HEK293 (cell line): ENCODE measurements around the gene FAM83E.

Experiments used
- CTCF ChIA-PET: fragments of 350-600 bp; formaldehyde crosslinking; extraction: SDS; loops from one replicate; lab custom pipeline; 2021; ENCODE audit warnings: antibody characterized with exemption; lab: Yijun Ruan, JAX
- POLR2A ChIA-PET: fragments of 300-600 bp; formaldehyde crosslinking; extraction: SDS; loops from one replicate; lab custom pipeline; 2020; ENCODE audit warnings: antibody characterized with exemption, inconsistent platforms; lab: Yijun Ruan, JAX
- H3K27ac ChIP-seq: fragments of 200-500 bp; sonication (Bioruptor generic); 2 replicates; pipeline ENCODE4 v1.5.1; 2014; ENCODE audit warnings: low read depth, low read length, control low read depth, inconsistent platforms; ENCODE audit errors: extremely low read depth
- H3K36me3 ChIP-seq, 2 experiments: fragments of 200-500 bp in 1 of 2; sonication (Bioruptor generic) in 1 of 2; 1 replicate in 1 of 2; 2 replicates in 1 of 2; pipeline ENCODE4 v1.5.1; 2014 to 2017; ENCODE audit warnings: inconsistent platforms in 2 of 2, low read length in 2 of 2; ENCODE audit not compliant: control insufficient read depth in 2 of 2, insufficient read depth in 1 of 2
- H3K4me1 ChIP-seq: fragments of 200-500 bp; sonication (Bioruptor generic); 2 replicates; pipeline ENCODE4 v1.5.1; 2014; ENCODE audit warnings: mild to moderate bottlenecking, low read length, inconsistent platforms; ENCODE audit not compliant: control insufficient read depth, insufficient read depth
- H3K4me3 ChIP-seq: 2 replicates; pipeline ENCODE4 v1.5.1; 2011; ENCODE audit warnings: low read depth, mild to moderate bottlenecking, control low read depth, low read length, moderate library complexity
- H3K9me3 ChIP-seq: fragments of 200-500 bp; sonication (Bioruptor generic); 2 replicates; pipeline ENCODE4 v1.5.1; 2014; ENCODE audit warnings: low read depth, low read length, inconsistent platforms; ENCODE audit not compliant: control insufficient read depth, insufficient read depth
- HIC1 ChIP-seq: fragments of 450-650 bp; formaldehyde crosslinking; IDR thresholded peaks from 2 replicates; pipeline ENCODE4 v1.5.1; 2016; ENCODE audit warnings: missing biosample characterization, missing genetic modification characterization
- KLF8 ChIP-seq: fragments of 450-650 bp; formaldehyde crosslinking; IDR thresholded peaks from 2 replicates; pipeline ENCODE4 v1.5.1; 2016; ENCODE audit warnings: missing biosample characterization, missing genetic modification characterization
- PRDM2 ChIP-seq: fragments of 450-650 bp; formaldehyde crosslinking; IDR thresholded peaks from 2 replicates; pipeline ENCODE4 v1.5.1; 2016; ENCODE audit warnings: missing biosample characterization, missing genetic modification characterization, borderline replicate concordance
- ZNF132 ChIP-seq: fragments of 450-650 bp; formaldehyde crosslinking; IDR thresholded peaks from 2 replicates; pipeline ENCODE4 v1.5.1; 2017; ENCODE audit warnings: missing biosample characterization, missing genetic modification characterization, borderline replicate concordance
- ZNF140 ChIP-seq: fragments of 450-650 bp; formaldehyde crosslinking; IDR thresholded peaks from 2 replicates; pipeline ENCODE4 v1.5.1; 2016; ENCODE audit warnings: missing biosample characterization, missing genetic modification characterization
- ZNF146 ChIP-seq: fragments of 450-650 bp; formaldehyde crosslinking; IDR thresholded peaks from 2 replicates; pipeline ENCODE4 v1.5.1; 2016; ENCODE audit warnings: missing biosample characterization, missing genetic modification characterization
- ZNF157 ChIP-seq: fragments of 450-650 bp; formaldehyde crosslinking; IDR thresholded peaks from 2 replicates; pipeline ENCODE4 v1.5.1; 2016; ENCODE audit warnings: missing biosample characterization, missing genetic modification characterization
- ZNF169 ChIP-seq: fragments of 450-650 bp; formaldehyde crosslinking; IDR thresholded peaks from 2 replicates; pipeline ENCODE4 v1.5.1; 2016; ENCODE audit warnings: missing biosample characterization, missing genetic modification characterization
- ZNF48 ChIP-seq: fragments of 450-650 bp; formaldehyde crosslinking; IDR thresholded peaks from 2 replicates; pipeline ENCODE4 v1.5.1; 2016; ENCODE audit warnings: missing biosample characterization, missing genetic modification characterization
- ZNF600 ChIP-seq: fragments of 450-650 bp; formaldehyde crosslinking; IDR thresholded peaks from 2 replicates; pipeline ENCODE4 v1.5.1; 2016; ENCODE audit warnings: missing biosample characterization, missing genetic modification characterization
- ZNF623 ChIP-seq: fragments of 450-650 bp; formaldehyde crosslinking; IDR thresholded peaks from 2 replicates; pipeline ENCODE4 v1.5.1; 2016; ENCODE audit warnings: missing biosample characterization, missing genetic modification characterization
- ZNF626 ChIP-seq: fragments of 450-650 bp; sonication (Bioruptor Pico); formaldehyde crosslinking; IDR thresholded peaks from 2 replicates; pipeline ENCODE4 v1.5.1; 2018; ENCODE audit warnings: missing biosample characterization, missing genetic modification characterization, inconsistent platforms
- ZNF776 ChIP-seq: fragments of 450-650 bp; formaldehyde crosslinking; IDR thresholded peaks from 2 replicates; pipeline ENCODE4 v1.5.0; 2017; ENCODE audit warnings: missing biosample characterization, missing genetic modification characterization, borderline replicate concordance
- TF ChIP-seq, protein P1 (sequence below): fragments of 450-650 bp; formaldehyde crosslinking; IDR thresholded peaks from 2 replicates; pipeline ENCODE4 v1.5.1; 2016; ENCODE audit warnings: missing biosample characterization, missing genetic modification characterization
- TF ChIP-seq, protein P2 (sequence below): fragments of 450-650 bp; formaldehyde crosslinking; IDR thresholded peaks from 2 replicates; pipeline ENCODE4 v1.5.1; 2017; ENCODE audit warnings: missing biosample characterization, mild to moderate bottlenecking, missing genetic modification characterization, moderate library complexity

Gene FAM83E

GRCh38 chr19:48651683-48652048, 36.8 kb upstream of the FAM83E start:
- ChIA-PET CTCF (interaction anchor here (1.0 to 1.8 kb wide), 2 partner anchors 23 to 136 kb away, joined by 6 to 7 read pairs; no protein-coding TSS in a partner anchor), POLR2A (no interaction called here)
- TF ChIP-seq PRDM2, result no peak
- TF ChIP-seq ZNF600, result no peak
- TF ChIP-seq ZNF169 (tag by site-specific recombination), result no peak
- no peak for TF ChIP-seq ZNF48 (tag by site-specific recombination)
- TF ChIP-seq ZNF132 (tag by site-specific recombination), result no peak
- no peak for TF ChIP-seq ZNF140
- TF ChIP-seq HIC1 (tag by site-specific recombination), result no peak
- TF ChIP-seq, protein P1, sequence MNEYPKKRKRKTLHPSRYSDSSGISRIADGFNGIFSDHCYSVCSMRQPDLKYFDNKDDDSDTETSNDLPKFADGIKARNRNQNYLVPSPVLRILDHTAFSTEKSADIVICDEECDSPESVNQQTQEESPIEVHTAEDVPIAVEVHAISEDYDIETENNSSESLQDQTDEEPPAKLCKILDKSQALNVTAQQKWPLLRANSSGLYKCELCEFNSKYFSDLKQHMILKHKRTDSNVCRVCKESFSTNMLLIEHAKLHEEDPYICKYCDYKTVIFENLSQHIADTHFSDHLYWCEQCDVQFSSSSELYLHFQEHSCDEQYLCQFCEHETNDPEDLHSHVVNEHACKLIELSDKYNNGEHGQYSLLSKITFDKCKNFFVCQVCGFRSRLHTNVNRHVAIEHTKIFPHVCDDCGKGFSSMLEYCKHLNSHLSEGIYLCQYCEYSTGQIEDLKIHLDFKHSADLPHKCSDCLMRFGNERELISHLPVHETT (tag by site-specific recombination), result no peak
- no peak for TF ChIP-seq KLF8
- no peak for TF ChIP-seq ZNF157 (tag by site-specific recombination)
- no peak for TF ChIP-seq ZNF146 (tag by site-specific recombination)
- no peak for TF ChIP-seq ZNF626 (tag by site-specific recombination)
- TF ChIP-seq ZNF776 (tag by site-specific recombination), result no peak
- TF ChIP-seq ZNF623 (tag by site-specific recombination), result no peak
- TF ChIP-seq, protein P2, sequence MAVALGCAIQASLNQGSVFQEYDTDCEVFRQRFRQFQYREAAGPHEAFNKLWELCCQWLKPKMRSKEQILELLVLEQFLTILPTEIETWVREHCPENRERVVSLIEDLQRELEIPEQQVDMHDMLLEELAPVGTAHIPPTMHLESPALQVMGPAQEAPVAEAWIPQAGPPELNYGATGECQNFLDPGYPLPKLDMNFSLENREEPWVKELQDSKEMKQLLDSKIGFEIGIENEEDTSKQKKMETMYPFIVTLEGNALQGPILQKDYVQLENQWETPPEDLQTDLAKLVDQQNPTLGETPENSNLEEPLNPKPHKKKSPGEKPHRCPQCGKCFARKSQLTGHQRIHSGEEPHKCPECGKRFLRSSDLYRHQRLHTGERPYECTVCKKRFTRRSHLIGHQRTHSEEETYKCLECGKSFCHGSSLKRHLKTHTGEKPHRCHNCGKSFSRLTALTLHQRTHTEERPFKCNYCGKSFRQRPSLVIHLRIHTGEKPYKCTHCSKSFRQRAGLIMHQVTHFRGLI, result no peak
- Histone ChIP-seq H3K4me3 (no peak overlapping the region), H3K9me3 (no peaks in the 10 kb centered on the region), H3K4me1 (peaks cover 6% of the 10 kb centered on the region), H3K36me3 (no peaks in the 10 kb centered on the region; a peak in 1 of 3 replicates), H3K27ac (no peak overlapping the region)
